Fibroblast of peridontal ligament (primary cell): ENCODE data around the gene TEKT4.
"Not testable (repeated sequence)": the region's sequence is repeated elsewhere in the genome, so short reads cannot be mapped to it uniquely, and the experiment has no call there.

Experiments
- DNase-seq: peaks from one replicate; pipeline ENCODE4 v3.0.0-alpha.2; 2010; ENCODE audit errors: extremely low read depth

TEKT4 gene, protein sequence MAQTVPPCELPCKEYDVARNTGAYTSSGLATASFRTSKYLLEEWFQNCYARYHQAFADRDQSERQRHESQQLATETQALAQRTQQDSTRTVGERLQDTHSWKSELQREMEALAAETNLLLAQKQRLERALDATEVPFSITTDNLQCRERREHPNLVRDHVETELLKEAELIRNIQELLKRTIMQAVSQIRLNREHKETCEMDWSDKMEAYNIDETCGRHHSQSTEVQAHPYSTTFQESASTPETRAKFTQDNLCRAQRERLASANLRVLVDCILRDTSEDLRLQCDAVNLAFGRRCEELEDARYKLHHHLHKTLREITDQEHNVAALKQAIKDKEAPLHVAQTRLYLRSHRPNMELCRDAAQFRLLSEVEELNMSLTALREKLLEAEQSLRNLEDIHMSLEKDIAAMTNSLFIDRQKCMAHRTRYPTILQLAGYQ

DNA sequence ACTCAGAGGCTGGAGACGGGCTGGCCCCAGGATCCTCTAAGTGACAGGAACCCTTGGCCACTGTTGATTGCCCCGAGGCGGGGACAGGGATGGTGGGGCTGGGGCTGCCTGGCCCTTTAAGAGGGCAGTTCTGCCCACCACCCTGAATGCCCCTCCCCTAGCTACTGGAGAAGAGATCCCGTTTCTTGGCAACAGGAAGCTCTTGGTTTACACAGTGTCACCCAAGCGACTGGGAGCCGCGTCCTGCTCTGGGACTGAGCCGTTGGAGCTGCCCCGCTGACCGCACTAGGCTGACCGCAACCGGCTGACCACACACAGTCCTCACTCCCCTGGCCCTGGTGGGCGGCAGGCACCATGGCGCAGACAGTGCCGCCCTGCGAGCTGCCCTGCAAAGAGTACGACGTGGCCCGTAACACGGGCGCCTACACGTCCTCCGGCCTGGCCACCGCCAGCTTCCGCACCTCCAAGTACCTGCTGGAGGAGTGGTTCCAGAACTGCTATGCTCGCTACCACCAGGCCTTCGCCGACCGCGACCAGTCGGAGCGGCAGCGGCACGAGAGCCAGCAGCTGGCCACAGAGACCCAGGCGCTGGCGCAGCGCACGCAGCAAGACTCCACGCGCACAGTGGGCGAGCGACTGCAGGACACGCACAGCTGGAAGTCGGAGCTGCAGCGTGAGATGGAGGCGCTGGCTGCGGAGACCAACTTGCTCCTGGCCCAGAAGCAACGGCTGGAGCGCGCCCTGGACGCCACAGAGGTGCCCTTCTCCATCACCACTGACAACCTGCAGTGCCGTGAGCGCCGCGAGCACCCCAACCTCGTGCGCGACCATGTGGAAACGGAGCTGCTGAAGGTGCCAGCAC lies at the start of gene TEKT4:
TSS of gene TEKT4 (plus strand) at position 205 of the 862 bp plus-strand sequence. CDS start at position 355, 150 bp downstream.
- no peak for DNase-seq

DNA sequence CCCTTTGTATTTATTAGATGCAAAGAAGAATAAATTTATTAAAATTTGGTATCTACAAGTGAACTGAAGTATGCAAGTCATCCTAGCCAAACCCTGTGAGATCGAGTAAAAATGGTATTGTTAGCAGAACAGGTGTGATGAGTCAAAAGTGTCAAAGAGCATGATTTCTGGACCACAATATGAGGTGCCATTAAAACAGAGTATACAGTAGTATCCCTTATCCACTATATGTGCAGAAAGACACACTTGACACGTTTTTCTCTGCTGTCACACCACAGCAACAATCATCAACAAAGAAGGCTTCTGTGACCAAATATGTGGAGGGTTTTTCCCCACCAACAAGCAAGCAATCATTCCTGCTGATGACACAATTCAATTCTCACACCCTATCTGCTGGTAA lies 32.0 kb upstream of the TEKT4 start:
- not testable (repeated sequence) for DNase-seq

DNA sequence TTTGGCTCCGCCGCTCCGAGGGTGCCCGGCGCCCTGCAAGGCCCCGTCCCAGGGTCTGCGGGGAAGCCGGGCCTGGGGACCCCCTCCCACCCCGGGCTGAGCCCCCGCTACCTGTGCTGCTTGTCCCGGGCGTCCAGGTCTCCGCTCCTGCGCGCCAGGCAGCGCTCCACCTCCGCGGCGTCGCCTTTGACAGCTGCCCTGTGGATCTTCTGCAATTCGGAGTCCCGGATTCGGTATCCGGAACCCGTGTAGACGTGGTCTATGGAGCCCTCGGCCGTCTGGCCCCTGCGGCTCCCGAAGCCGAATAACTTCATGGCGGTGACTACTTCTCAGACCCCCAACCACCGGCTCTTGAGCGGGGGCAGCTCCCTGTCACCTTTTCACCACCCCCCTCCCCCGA lies 14.4 kb upstream of the TEKT4 start:
- DNase-seq: not testable (repeated sequence)

DNA sequence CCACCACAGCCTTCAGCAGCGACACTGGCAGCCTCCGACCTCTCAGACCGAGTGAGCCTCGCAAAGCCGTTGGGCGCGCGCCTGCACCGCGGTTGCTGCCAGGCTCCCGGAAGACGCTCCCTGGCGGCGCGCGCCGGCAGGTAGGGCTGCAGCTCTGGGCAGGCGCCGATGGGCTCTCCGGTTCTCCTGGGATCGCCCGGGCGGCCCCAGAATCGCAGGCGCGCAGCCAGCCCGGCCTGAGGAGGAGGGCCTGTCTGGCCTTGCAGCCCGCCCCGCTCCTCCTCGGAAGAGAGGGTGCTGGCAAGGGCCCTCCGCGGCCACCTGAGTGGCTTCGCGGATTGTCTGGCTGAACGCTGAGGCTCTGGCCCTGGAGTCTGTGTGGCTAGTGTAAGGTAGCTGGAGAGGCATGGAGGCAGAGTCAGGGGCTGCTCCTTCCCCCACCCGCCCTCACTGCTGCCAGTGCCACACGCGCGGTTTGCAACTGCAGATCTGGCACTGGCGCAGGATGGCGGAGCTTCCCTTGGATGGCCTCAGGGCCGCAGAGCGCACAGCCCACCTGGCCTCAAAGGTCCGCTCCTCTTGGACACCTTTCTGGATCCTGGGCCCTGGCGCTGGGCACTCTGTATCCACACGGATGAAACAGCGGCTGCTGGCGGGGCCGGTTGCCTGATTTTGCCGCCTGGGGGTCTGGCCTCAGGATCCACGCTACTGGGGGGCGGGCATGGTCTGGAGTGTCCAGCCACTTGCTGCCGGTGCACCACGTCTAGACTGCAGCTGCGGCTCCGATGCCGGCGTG lies 13.7 kb upstream of the TEKT4 start:
- not testable (repeated sequence) for DNase-seq

DNA sequence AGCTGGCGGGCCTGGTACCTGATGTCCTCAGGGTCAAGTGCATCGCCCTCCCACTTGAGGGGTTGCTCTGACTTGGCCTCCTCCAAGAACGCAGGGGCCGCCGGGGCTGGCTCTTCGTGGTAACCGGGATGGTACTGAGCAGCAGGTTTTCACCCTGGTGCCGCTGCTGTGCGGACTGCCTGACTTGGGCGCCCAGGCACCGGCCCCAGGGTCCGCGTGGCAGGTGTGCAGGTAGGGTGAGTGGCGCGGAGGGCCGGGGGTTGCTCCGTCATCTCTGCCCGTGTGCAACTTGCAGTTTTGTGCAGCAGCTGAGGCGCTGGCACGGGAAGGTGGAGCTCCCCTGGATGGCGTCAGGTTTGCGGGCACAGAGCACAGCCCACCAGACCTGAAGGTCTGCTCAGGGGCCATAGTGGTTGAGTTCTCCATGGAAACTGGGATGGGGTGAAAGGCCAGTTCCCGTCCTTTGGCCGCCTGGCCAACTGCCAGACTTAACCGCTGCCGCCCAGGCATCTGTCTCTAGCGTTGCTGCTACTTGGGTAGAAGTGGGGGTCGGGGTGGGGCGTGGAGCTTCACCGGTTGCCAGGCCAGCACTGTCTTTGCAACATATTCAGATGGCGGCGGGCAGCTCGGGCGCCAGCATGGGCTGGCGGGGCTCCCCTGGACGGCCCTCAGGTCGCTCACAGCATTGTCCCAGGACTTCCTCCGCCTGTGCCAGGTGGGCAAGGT lies 12.9 kb upstream of the TEKT4 start:
- not testable (repeated sequence) for DNase-seq

DNA sequence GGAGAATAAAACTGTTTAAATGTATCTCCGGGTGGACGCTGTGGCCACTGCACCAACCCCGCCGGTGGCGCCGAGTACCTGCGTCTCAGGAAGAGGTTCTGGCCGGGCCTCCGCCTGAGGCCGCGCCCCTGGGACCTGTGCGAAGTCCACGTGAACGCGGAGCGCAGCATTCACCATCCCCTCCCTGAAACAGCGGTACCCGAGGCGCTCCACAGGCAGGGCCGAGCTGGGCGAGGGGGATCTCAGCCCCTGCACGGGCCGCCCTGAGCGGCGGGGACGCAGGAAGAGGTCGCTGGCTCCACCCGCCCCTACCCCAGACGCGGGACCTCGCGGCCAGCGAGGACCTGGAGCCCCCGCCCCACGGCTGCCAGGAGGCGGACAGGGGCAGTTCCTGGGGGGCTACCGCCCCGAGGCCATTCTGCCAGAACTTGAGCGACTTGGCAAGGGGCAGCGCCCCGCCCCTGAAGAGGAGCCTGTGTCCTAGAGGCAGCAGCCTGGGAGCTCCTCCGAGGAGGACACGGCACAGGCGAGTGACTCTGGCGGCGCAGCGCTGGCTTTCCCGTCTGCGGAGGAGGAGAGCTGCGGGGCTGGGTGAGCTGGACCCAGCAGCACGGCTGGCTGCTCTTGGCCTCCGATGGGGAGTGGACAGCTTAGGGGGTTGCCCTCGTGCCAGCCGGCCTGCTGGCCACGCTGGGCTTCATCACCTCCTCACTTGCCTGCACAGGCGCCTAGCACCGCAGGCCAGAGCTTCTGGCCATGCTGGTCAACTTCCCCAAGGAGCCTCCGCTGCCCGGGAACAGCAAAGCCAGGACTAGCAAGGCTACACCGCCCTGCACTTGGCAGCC lies 9.7 kb upstream of the TEKT4 start:
- DNase-seq: no peak

DNA sequence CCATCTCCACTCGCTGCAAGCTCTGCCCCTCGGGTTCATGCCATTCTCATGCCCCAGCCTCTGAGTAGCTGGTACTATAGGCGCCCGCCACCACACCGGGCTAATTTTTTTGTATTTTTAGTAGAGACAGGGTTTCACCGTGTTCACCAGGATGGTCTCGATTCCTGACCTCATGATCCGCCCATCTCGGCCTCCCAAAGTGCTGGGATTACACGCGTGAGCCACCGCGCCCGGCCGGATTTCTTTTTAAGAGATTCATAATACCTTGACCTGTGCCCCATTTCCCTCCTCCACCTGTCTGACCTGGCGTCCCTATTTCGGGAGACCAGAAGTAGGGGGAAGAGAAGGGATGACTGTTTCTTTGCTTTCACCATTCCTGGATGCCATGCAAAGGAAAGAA lies 8.3 kb upstream of the TEKT4 start:
- not testable (repeated sequence) for DNase-seq

DNA sequence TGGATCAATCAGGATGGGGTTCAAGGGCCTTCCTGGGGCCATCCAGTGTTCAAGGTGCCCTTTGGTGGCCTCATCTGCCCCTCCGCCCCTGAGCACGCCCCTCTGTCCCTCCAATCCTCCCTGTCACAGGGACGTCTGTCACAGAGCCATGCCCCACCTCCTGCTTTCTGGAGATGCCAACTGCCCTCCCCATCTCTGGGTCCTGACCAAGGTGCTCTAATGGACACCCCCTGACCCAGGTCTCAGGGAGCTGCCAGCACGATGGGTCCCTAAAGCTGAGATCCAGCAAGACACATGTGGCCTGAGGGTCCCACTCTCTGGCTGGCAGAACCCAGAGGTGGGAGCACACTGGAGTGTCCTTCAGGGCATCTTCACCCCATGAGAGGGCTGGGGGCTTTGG lies 2.1 kb upstream of the TEKT4 start:
- no peak for DNase-seq

DNA sequence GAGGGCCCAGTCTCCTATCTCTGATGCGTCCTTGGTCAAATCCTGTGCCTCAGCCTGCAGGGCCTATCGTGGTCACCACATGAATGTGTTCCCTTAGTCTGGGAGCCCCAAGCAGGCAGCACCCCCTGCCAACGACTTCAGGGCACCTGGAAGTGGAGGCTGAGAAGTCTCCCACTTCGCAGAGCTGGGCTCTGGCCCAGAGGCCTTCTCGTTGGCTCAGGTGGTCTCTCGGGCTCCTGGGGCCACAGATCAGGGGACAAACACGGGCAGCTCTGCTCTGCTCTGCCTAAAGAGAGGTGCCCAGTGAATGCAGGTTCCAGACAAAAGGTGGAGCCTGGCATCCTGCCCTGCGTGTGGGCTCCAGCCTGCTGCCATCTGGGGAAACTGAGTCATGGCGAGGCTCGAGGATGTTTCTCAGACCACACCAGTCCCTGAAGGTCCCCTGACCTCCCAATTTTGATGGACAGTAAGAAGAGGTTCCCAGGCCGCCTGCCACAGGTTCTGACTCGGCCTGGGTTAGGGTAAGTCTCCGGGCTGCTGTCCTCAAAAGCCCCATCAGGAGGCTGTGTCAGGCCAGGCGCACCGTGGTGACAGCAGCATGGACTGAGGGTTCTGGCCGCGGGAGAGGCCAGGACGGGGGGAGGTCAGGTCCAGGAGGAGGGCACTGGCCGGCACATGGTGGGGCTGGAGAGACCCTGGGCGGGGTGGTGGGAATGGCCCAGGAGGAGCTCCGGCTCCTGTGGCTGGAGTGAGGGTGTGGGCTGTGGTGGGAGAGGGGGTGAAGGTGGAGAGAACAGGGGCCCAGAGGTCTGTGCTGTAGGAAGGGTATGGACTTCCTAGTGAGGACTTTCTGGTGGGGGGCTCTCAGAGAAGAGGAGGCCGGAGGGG lies 1.4 kb upstream of the TEKT4 start:
- DNase-seq: no peak

DNA sequence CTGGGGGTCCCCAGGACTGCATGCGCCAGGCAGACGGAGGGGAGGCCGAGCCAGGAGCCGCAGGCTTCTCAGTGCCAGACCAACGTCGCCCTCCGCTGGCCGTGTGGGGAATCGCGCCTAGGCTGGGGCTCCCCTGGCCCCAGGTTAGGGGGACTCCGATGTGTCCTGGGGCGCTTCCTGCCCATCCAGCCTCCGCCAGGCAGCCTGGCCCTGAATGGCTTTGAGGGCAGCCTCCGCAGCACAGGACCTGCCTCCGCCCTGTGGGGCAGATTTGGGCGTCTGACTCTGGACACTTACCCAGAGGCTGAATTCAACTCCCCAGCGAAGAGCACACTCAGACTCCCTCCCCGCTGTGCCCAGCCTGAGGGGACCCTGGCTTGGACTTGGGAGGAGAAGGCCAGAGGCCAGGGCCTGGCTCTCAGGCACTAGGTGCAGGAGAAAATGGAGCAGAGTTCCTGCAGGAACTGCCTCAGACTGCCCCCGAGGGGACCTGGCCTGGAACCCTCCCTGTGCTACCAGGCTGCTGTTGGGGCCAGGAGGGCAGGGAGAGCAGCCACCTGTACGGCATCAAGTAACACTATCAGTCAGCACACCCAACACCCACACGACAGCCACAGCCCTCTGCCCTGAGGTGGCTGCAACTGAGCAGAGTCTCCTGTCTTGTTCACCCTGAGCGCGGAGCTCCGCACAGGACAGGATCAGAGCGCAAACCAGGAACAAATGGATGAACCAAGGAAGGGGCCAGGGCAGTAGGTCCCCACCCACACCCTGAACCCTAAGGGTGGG lies 597 bp upstream of the TEKT4 start:
- DNase-seq: no peak

DNA sequence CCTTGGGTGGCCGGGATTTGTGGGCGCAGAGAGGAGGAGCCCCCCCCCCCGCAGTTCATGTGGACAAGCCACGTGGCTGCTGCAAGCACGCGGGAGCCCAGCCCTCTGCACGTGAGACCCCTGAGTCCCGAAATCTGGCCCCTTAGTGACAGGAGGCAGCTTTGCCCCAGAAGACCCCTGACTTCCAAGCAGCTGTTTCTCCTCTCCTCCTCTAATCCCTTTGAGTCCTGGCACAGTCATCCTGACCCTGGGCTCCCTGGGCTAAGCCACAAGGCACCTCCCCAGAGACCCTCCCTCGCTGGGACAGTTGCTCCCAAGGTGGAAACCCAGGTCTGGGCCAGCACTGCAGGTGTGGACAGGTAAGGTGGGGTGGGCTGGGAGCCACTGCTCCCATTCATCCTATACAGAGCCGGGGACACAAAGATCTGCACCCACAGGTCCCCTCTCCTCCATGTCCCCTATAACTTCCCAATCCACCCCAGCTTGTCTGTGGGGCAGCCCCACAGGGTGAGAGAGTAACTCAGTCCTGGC lies 923 bp downstream of the TEKT4 start:
- no peak for DNase-seq

DNA sequence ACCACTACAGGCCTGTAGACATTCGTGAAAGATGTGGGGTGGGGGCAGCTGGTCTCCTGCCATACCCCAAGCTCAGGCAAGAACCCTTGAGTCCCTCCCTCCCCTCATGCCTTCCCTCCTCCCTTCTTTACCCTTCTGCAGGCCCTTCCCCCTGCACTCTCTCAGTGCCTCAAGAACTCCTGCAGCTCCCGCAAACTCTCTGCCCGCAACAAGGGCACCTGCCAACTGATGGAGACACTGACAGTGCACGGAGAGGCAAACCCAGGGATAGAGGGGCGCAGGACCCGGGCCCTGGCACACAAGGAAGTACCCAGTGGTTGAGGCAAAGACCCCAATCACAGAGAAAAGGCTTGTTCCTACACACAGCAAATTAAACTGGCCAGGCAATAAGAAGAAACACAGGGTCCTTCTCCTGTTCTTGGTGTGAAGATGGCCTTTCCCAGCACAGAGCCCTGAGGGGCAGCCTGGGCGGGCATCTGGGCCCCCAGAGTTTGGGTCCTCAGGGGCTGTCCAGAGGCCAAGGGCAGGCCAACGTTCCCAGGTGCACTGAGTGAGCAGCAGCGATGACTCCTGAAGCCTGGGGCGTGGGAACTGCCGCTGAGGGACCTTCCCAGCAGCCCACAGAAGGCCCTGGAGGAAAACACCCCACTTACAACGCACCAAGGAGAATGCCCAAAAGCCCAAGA lies 1.6 kb downstream of the TEKT4 start:
- no peak for DNase-seq

DNA sequence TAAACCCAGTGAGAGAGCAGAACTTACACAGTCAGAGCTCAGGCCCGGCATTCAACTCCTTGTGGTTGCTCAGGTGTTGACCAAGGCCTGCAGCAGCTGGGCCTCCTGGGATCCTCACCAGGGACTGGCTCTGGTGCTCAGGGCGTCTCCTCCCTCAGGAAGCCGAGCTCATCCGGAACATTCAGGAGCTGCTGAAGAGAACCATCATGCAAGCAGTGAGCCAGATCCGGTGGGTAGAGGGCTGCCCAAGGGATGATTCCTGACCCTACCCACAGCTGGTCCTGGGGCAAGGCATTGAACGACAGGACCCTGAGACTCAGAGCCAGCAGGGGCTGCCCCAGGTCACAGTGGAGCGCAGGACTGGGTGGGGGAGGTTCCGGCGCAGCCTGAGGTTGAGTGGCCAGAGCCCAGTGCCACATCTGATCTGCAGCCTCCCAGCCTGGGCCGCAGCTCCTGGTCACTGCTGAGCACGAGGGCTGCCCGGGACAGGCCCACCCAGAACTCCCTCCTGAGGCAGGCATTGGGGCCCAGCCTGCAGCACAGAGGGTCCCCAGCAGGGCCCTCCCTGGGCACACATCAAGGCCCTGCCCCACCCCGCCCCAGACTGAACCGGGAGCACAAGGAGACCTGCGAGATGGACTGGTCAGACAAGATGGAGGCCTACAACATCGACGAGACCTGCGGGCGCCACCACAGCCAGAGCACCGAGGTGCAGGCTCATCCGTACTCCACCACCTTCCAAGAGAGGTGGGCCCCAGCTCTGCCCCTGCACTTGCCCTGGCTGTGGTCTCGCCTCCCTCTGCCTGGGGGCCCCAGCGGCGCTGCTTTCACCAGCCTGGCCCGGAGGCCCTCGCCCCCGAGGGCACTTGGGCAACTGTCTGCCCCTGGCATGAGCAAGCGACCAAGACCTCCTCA lies 2.4 kb downstream of the TEKT4 start:
- DNase-seq: no peak

DNA sequence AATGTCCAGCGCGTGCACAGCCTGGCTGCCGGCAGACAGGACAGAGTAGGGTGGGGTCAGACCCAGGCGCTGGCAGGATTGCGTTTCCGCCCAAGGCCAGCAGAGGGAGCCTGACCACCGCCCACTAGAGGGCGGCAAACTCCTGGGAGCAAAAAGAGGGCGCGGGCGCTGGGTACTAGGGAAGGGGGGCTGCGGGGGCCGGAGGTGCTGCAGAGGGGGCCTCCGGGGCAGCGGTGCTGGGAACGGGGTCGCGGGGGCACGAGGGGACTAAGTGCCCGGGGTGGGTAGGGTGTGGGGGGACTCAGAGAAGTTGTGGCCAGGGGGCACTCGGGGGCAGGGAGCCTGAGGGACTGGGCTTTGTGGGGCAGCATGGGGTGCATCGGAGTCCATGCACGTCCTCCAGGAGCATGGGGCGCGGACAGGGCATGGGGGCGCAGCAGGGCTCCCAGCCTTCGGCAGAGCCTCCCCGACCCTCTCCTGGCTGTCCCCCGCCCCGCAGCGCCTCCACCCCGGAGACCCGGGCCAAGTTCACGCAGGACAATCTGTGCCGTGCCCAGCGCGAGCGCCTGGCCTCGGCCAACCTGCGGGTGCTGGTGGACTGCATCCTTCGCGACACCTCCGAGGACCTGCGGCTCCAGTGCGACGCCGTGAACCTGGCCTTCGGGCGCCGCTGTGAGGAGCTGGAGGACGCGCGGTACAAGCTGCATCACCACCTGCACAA lies 3.2 kb downstream of the TEKT4 start:
- no peak for DNase-seq

DNA sequence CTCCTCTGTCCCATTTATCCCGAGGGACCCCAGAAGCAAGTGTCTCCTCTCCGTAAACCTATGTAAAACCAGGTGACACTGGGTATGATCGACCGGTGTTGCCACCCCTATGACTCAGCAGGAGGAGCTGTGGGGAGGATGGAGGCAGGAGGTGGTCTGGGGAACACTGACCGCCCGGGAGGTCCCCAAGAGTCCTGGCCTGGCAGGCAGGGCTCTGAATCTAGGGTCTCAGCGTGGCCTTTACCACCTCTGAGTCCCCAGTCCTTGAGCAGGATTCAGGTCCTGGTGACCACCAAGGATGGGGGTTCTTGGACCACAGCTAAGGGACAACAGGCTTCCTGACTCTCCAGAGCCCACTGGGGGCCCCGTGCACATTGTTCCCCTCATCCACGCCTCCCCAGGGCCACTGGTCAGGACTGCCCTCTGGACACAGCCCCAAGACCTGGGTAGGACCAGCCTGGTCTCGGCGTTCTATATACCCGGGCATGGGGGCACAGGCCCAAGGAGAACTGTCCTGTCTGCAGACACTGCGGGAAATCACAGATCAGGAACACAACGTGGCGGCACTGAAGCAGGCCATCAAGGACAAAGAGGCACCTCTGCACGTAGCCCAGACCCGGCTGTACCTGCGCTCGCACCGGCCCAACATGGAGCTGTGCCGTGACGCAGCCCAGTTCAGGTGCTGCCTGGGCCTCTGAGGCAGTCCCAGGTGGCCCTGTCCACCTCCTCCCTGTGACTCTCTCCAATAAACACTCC lies 4.0 kb downstream of the TEKT4 start:
- DNase-seq: no peak
